GM19438 (cell line): ENCODE results near the gene HOXC10.

Source experiments
- ATAC-seq: cut with Tn5 transposase; IDR thresholded peaks from one replicate; pipeline ENCODE4 v1.9.1; 2021; ENCODE audit warnings: low read depth; ENCODE audit not compliant: unreplicated experiment

The HOXC10 gene

DNA sequence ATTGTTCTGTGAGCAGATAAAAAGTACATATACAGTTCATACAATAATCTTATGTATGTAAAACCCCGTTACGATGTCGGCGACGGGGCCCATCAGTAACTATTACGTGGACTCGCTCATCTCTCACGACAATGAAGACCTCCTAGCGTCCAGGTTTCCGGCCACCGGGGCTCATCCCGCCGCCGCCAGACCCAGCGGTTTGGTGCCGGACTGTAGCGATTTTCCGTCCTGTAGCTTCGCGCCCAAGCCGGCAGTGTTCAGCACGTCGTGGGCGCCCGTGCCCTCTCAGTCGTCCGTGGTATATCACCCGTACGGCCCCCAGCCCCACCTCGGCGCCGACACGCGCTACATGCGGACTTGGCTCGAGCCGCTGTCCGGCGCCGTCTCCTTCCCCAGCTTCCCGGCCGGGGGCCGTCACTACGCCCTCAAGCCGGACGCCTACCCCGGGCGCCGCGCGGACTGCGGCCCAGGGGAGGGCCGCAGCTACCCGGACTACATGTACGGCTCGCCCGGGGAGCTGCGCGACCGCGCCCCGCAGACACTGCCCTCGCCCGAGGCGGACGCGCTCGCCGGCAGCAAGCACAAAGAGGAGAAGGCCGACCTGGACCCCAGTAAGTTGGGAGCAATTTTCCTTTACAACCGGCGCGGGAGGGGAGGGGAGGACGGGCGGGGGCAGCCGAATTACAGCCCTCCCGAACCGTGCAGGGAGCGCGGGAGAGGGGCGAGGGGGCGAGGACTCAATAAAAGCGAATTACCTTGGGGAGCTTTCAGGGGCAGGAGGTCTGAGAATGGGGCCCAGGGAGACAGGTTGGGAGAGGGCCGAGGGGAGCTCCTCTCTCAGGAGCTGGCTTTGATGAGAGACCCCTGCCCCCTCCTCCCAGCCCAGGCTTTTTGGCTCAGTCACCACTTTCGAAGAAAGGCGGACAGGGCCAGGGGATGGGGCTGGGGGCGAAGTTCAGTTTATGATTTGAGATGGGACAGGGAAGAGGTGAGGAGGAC is 15.5 kb downstream of the HOXC10 start, which contains the start of gene HOXC9:
TSS of gene HOXC9 (plus strand) at position 46 of the 999 bp plus-strand sequence. CDS start at position 74, 28 bp downstream.
- no peak for ATAC-seq

DNA sequence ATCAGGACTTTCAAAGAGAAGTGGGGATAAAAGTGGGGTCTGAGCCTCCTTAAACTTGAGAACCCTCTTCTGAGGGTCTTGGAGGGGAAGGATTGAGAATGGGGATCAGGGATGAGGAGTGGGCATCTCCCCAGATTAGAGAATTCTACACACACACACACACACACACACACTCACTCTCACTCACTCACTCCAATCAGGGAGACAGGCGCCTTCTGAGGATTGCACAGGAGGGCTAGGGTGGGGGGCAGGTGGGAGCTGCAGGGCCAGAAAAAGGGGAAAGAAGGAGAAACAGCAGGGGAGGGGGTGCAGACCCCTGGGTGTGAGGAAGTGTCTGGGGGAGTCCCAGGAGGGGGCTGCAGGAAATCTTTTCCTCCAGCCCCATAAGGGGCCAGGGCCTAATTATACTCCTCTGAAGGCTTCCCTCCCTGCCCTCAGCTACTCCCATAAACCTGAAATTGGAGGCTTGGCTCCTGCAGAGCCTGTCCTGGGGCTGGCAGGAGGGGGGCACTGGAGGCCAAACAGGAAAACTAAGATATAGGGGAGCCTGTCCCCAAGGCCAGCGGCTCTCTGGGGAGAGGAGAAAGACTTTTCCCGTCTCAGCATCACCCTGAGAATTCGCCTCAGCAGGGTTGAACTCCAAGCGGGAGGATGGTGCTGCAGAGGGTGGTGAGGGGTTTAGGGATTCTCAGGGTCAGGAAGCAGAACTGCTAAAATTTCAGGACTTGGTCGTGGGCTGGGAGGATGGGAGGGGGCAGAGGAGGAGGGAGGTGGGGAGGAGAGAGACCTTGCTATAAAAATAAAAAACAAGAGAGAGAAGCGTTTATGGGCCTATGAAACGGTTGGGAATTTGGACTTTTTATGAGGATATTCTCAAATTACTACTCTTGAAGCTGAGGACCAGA is 16.6 kb downstream of the HOXC10 start:
- no peak for ATAC-seq

DNA sequence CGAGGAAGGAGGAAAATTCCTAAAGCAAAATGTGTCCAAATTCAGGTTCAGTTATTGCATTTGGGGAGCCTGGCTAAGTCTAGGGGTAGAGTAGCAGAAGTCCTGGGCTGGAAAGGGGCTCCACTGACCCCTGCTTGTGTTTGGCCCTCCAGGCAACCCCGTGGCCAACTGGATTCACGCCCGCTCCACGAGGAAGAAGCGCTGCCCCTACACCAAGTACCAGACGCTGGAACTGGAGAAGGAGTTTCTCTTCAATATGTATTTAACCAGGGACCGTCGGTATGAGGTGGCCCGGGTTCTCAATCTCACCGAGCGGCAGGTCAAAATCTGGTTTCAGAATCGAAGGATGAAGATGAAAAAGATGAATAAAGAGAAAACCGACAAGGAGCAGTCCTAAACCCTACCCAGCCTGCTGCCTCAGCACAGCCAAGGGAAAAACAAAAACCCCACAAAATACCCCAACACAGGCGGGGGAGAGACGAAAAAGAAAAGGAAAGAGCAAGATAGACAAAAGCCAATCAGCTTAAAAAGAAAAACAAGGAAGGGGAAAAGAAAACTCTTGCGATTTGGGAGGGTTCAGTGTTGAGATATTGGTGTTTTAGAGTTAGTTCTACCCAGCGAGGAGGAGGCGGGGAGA is 17.4 kb downstream of the HOXC10 start:
- no peak for ATAC-seq

DNA sequence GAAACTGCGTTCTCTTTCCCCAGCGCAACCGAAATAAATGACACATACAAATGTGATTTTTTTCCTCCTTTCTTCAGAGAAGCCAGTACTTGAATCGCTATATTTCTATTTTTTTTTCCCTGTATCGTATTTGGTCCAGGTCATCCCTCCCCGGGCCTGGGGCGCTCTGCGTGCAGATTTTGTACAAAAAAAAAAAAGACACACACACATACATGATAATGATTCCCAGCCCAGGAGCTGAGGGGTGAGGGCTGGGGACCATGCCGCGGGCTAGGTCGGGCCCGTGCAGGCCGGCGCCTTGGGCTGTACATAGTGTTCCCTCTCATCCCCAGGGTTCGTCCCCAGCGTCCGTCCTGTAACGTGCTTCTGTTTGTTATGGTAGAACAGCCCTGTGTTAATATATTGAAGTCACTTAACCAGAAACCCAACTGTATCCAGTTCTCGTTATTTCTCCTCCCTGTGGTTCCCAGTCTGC is 18.0 kb downstream of the HOXC10 start:
- no peak for ATAC-seq

DNA sequence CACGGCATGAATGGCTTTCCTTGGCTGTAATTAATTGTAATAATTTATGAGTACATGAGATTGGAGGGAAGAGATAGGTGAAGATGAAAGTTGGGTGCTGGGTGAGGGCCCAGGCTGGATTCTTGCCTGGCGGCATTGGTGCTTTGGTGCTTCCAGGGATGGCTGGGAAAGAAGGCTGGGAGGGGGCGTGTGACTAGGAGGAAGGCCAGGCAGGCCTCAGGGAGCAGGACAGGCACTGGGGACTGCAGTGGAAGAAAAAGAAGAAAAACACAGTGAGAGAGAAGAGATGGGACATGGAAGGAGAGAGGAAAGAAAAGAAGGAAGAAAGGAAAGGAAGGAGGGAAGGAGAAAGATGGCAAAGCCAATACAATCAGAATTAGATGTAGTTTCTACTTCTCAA is 18.7 kb downstream of the HOXC10 start:
- no peak for ATAC-seq

DNA sequence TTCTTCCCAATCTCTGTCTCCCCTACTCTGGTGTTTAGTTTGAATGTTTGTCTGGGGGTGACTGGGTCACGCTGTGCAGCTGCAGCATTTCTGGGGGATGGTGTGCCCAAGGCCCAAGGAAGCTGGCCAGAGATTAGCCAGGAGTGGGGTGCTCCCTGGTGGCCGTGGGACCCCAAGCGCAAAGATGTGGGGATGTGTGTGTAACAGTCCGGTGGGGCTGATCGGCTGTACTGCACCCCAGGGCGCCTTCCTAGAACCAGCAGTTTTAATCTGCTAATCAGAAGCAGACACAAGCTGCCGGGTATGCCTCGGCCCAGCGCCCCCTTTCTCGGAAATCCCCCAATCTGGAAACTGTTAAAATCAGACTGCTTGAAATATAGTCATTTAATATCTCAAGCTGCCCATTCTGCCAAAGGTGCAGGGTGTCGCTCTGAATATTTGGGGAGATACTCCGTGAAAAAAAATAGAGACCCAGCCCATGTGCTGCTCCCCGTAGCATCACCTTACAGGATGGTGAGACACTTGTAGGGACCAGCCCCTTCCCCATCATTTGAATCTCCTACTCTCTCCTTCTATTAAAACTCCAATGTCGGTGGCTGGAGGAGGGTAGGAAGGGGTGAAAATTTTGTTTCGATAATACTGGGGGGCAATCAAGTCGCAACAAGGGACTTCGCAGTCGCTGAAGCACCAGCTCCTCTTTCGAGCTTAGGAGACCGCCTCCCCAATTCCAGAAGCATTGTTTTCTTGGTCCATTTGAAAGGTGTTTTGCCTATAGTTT is 19.3 kb downstream of the HOXC10 start:
- ATAC-seq: no peak

DNA sequence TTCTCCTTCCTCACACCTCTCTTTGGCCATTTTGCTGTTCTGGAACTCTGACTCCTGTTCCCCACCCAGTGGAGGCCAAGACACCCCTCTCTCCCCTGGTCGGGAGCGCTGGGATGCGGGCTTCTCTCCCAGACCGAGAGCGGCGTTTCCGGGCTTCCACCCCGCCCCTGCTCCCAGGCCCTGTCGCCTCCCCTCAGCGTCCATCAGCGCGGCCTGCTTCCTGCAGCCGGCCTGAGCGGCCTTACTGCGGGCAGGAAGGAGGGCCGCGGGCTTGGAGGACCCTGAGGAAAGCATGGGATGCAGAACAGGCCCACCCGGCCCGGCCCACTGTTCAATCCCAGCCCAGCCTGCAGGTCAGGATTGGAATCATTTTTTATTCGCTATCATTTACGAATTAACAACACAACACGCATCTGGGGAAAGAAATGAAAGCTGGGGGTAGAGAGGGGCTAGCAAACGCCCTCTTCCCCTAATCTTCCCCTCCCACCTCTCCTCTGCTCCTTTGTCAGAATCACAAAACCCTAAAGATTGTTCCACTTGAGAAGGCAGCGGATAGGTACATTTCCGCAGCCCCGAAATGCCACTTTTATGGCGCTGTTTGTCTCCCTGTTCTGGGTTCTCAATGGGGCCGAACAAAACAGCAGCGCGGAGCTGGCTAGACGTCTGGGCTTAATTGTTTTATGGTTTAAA is 20.0 kb downstream of the HOXC10 start:
- ATAC-seq: no peak

DNA sequence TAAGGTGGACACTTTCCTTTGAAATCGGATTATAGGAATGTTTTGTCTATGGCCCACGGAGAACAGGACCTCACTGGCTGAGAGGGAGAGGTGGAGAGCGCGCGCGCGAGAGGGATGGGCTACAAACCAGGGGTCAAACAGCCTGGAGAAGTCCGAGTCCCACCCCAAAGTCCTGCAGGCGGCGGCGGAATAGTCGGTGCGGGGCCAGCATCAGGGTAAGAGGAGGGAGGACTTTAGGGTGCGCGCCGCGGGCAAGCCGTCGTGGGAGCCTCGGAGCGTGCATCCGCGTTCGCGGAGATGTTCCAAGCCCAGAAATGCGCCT is 20.5 kb downstream of the HOXC10 start:
- no peak for ATAC-seq

DNA sequence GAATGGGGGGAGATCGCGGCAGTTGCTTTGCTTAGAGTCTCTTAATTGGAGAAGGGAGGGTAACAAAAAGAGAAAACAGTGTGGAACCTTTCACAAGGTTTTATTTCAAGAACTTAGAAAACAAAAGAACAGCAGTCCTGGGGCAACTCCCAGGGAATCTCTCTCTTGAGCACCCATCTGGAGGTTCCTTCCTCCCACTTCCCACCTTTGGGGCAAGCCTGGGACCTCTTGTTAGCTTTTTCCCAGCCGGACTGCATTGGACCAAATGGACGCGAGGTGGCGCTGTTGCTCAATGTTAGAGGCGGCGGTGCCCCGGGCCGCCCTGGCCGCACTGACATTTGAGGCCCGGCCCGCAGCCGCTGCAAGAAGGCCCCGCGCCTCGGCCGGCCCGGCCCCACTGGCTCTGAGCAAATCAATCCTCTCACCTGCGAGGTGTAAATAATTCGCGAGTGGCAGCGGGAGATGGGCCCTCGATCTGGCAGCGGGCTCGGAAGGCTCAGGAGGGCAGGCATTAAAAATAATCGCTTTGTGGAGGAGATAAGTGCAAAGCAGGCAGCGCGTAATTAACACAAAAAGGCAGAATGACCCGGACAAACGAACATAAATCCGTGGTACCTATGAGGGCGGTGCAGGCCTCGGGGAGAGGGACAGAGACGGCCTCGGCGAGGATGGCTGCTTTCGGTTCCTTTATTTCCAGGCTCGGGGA is 21.1 kb downstream of the HOXC10 start:
- no peak for ATAC-seq

DNA sequence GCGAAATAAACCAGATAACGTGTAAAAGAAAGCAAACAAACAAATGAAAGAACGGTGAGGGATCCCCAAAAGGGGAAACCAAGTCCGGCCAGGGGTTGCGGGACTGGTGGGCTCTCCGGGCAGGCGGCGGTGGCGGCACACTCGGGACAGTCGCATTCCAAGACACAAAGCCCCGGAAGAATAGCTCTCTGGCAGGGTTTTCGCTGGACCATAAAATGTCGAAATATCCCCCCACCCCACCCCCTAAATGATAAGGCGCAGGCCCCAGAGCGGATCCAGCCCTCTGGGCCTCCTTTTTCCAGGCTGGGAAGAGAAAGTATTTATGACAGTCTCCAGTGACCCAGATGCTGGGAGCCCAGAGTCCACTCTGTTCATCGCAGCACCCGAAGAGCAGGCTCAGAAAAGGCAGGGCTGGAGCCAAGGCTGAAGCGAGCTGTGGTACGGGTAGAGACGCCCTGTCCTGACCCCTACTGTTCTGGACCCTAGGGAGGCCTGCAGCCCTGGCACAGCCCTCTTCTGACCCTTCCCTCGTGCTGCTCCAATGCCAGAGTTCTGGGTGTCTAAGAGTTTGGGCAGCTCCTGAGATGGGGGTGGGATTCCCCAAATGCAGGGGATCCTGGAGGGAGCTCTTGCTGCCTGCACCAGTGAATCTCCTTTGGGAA is 21.7 kb downstream of the HOXC10 start:
- no peak for ATAC-seq

DNA sequence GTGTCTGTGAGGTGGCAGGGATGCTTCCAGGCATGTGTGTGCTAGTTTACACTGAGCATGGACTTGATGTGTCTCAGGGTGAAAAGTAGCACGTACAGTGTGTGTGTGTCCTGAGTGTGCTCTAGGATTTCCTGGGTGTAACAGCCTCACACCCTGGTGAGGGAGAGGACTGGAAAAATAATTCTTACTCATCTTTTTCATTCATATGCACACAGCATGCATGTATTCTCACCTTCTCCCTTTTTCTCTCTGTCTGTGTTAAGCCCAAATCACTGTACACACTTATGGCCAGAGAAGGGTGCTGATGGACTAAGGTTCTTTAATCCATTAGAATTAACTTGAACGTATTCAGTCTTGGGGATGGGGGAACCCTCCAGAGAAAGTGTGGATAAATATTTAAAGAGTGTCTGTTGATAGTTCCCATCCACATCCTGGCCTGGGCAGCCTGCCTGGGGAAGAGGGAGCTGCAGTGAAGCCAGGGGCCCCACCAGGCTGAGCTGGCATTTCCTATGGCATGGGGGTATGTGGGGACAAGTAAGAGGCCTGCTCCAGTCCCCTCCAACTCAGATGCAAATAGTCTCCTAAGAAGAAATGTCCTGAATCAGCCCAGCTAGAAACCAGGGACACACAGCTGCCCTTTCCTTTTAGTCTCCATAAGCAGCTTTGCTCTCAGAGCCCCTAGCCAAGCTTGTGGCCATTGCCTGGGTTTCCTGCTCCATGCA is 22.8 kb downstream of the HOXC10 start:
- ATAC-seq: no peak

DNA sequence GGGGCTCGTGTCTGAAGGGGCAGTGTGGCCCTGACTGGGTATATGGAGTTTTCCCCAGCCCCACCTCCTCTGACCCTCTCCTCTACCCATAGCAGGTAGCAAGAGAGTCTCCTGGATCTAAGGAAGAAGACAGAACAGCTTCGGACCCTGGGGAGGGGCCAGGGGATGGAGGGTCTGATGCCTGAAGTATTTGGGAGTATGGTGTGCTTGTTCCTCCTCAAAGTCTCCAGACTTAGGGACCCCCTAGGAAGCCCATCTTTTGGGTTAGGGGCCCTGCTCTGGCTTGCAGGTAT is 23.3 kb downstream of the HOXC10 start:
- no peak for ATAC-seq

DNA sequence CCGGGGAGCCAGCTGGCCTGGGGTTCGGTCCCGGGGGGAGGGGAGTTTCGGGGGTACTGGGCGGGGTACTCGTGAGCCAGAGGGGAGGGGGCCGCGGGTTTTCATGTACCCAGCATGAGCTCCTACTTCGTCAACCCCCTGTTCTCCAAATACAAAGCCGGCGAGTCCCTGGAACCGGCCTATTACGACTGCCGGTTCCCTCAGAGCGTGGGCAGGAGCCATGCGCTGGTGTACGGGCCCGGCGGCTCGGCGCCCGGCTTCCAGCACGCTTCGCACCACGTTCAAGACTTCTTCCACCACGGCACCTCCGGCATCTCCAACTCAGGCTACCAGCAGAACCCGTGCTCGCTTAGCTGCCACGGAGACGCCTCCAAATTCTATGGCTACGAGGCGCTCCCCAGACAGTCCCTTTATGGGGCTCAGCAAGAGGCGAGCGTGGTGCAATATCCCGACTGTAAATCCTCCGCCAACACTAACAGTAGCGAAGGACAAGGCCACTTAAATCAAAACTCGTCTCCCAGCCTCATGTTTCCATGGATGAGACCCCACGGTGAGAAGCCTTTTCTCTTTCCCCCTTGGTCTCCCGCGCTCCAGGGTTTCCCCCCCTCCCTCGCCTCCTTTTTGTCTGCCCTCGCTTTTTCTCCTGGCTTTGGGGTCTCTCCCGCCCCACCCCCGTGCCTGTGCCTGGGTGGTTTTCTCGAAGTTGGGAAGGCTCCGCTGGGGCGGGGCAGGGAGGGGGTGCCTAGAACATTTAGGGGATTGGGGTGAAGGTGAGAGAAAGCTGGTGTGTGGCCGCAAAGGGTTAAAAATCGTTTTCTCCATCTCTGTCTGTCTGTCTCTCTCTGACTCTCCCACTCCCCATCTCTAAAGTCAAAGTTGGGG is 24.5 kb downstream of the HOXC10 start:
- ATAC-seq: no peak

DNA sequence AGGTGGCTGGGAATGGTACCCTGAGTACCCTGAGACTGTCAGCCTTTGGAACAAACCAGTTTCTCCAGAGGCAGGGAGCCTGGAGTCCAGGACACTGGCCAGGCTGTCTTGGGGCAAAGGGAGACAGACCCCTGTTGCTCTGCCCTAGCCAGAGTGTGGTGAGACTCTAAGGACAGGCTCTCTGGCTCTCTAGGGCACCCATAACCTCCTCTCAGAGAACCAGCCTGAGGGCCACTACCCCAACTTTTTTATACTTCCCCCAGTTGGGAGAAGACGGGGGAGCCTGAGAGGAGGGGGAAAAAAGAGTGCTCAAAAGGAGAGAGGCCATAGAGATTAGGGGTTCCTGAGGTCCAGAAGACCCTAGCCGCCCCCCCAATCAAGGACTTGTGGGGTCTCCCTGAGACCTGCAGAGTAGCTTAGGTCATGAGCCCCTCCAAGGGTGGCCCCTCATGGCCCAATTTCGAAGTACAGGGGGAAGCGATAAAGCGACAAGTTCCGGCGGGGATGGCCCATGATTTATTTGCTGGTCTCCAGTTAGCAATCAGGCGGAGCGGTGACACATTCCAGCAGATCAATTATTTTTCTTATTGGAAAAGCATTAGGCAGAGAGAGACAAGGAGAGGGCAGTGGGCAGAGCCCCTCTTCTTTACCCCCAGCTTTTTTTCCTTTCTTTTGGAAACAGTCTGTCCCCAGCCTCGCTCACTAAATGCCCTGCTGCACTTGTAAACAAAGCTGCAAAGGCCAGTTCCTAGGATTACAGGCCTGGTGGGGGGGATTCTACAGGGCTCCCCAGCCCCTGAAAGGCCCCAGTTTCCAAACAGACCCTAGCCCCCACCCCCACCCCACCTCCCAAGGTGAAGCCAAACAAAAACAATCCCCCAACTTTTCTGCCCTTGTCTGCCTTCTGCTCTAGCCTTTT is 25.4 kb downstream of the HOXC10 start:
- no peak for ATAC-seq

DNA sequence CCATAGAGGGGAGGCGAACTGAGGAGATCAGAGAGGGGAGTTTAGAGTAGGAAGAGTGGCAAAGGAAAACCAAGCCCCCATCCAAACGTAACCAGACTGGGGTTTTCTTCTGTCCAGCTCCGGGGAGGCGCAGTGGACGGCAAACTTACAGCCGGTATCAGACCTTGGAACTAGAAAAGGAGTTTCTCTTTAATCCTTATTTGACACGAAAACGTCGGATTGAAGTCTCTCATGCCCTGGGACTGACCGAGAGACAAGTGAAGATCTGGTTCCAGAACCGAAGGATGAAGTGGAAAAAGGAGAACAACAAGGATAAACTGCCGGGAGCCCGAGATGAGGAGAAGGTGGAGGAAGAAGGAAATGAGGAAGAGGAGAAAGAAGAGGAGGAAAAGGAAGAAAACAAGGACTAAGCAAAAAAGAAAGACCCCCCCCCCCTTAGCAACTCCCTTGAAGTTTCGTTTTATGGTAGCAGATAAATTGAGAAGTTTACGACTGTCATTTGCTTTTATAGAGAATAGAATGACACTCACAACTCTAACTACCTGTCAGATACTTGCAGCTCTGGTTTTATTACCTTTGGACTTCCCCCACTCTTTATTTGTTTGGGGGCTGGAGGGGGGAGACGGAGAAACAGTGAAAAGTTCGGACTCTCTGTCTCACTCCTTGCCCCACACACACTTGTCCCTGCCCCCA is 26.2 kb downstream of the HOXC10 start:
- no peak for ATAC-seq
